ENCODE measurements around the gene PPM1H. TPM values are rescaled to one million over a fixed set of nuclear protein-coding genes. Genes with fewer than 3 reads are reported as not detected.
A peak's percentile ranks its signal among the peaks of the same experiment; 100 is the strongest.
"Not testable (repeated sequence)": the region's sequence is repeated elsewhere in the genome, so short reads cannot be mapped to it uniquely, and the experiment has no call there.

Gene PPM1H
- total RNA-seq, 8 experiments from 2014 or later: 0.56 to 13.7 (median 7.0) TPM

DNA sequence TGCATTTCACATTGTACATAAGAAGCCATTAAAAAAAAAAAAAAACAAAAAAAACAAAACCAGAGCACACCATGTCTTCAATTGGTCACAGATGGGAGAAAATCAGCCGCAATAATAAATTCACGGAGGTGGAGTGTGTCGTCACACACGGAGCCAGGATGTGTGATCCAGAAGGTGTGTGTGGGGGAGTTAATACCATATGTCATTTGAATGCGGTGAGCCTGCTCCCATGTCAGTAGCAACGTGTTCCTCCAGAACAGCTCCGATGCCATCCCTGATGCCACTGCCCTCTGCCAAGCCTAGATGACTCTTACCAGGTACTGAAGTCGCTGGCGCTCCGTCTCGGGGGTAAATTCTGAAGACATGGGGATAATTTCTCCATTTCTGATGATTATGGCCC lies 197.8 kb downstream of the PPM1H start:
- 90 to 100% (median 95%) methylated on average over 3 to 11 of the region's 11 CpGs; no CpG with 5 or more reads in 3 of the 10 experiments for WGBS, 10 experiments
- H3K4me3 ChIP-seq: no peak overlapping the region
- no peak overlapping the region for H3K27ac ChIP-seq
- no peak for ATAC-seq (replicated peaks in 6 of 8)
- in situ Hi-C loops (cut with MboI; ENCODE audit: low pct_unique_long_range_greater_than_20kb in 2 of 9, low sequenced_read_pairs in 9 of 9, unreplicated experiment in 9 of 9): no loop called here
- H3K4me1 ChIP-seq (replicated peaks in 1 of 2): peaks cover 19 to 33% of the 10 kb centered on the region in 2 donors

DNA sequence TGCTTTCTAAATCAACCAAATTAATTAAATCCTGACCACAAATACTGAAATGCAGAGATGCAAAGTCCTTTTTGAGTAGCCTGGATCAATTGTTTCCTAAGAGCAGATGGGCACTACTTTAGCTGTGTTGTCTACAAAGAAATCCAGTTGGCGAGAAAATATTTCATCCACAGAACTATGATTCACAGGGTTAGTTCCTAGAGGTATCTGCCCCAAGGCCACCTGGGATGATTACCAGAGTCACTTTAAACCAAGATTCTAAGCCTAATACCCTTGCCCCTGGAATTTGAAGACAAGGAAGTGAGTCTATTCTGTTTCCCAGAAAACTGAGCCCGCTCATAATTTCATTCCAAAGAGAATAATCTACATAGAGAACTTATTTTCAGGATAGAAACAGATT lies 198.4 kb downstream of the PPM1H start:
- ATAC-seq (replicated peaks in 6 of 8): no peak
- Histone ChIP-seq H3K4me1 (replicated peaks in 1 of 2) (peaks cover 25 to 35% of the 10 kb centered on the region in 2 donors), H3K4me3 (no peak overlapping the region), H3K27ac (no peak overlapping the region)
- in situ Hi-C loops (cut with MboI; ENCODE audit: low pct_unique_long_range_greater_than_20kb in 2 of 9, low sequenced_read_pairs in 9 of 9, unreplicated experiment in 9 of 9): no loop called here
- 85 to 100% (median 100%) methylated on average over 1 to 2 of the region's 2 CpGs; no CpG with 5 or more reads in 2 of the 10 experiments for WGBS, 10 experiments

DNA sequence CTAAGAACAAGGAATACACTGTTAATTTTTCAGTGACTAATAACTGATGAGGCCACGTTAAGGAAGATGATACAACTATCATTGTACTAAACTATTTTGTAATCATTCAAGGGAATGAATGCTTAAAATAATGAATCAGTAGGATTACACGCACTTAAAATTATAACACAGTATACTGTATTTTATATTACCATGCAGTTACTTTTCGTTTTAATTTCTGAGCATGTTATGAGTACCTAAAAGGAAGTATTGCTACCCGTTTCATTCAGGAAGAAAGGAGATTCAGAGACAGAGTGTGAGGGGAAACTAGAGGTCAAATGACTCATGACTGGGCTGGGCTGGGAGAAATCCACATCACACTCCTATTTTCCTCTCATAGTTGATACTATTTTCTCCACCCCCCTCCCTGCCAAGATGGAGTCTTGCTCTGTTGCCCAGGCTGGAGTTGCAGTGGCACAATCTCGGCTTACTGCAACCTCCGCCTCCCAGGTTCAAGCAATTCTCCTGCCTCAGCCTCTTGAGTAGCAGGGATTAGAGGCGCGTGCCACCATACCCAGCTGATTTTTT lies 202.0 kb downstream of the PPM1H start:
- Histone ChIP-seq H3K27ac (no peak overlapping the region), H3K4me1 (replicated peaks in 1 of 2) (peaks cover 16 to 41% of the 10 kb centered on the region in 2 donors), H3K4me3 (no peak overlapping the region)
- peak in 3 of 8 experiments; percentile 37 to 73 (median 72) for ATAC-seq (replicated peaks in 6 of 8)
- in situ Hi-C loops (cut with MboI; ENCODE audit: low pct_unique_long_range_greater_than_20kb in 2 of 9, low sequenced_read_pairs in 9 of 9, unreplicated experiment in 9 of 9): no loop called here
- WGBS, 10 experiments: 23 to 95% (median 87%) methylated on average over 3 to 7 of the region's 8 CpGs; no CpG with 5 or more reads in 1 of the 10 experiments

DNA sequence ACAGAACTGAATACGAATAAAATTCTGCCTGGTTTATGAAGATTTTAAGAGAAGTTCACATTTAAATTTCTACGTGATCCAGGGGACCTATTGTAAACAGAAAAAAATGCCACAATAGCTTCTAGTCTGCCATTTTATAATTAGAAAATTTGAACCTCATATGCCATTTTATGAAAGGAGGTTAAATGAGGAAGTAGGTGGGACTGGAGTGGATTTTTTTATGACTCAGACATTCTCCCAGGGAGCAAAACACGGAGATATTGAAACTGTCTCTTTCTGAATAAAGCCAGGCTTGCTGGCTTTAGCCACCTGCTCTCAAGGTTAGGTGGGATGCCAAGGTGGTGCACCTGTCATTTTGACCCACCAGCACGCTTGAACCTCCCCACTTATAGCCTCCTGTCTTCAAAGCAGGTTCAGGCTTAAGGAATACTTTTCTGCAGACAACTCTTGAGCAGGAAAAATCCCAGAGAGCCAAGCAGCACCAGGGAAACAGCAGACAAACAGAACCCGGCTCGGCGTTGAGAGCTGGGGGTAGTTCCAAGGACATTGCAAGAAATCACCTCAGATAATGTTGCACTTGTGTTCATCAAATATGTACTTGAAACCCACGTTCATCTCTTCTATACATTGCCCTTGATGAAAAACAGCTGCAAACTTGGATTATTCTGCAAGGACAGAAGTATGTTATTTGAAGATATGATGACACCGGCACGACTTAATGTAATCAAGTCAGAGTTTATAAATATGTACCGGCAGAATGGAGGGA lies 203.7 kb downstream of the PPM1H start:
- H3K4me1 ChIP-seq (replicated peaks in 1 of 2): peaks cover 16 to 41% of the 10 kb centered on the region in 2 donors
- H3K27ac ChIP-seq: peak overlapping the region in 1 of 2 donors; percentile 54
- in situ Hi-C loops (cut with MboI; ENCODE audit: low pct_unique_long_range_greater_than_20kb in 2 of 9, low sequenced_read_pairs in 9 of 9, unreplicated experiment in 9 of 9): no loop called here
- no peak overlapping the region for H3K4me3 ChIP-seq
- peak in 5 of 8 experiments; percentile 4 to 65 (median 34) for ATAC-seq (replicated peaks in 6 of 8)
- 0 to 94% (median 30%) methylated on average over 2 to 10 of the region's 11 CpGs; no CpG with 5 or more reads in 1 of the 10 experiments for WGBS, 10 experiments

DNA sequence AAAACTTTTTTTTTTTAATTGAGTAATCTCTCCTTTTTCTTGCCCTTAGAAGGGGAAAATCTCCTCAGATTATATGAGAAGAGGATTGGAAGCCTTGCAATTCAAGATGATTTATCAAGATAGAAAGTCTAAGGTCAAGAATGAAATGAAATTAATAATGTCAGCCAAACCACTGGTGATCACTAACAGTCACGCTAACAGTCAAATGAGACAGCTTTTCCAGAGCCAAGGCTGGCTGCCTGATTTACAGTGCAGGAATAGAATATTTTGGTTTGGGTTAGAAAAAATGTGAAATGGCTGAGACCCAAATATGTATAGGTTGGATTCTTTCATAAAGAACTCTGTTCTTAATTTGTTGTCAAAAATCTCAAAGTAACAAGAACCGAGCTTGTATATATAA lies 204.3 kb downstream of the PPM1H start:
- Histone ChIP-seq H3K27ac (no peak overlapping the region), H3K4me3 (no peak overlapping the region), H3K4me1 (replicated peaks in 1 of 2) (peaks cover 16 to 41% of the 10 kb centered on the region in 2 donors)
- in situ Hi-C loops (cut with MboI; ENCODE audit: low pct_unique_long_range_greater_than_20kb in 2 of 9, low sequenced_read_pairs in 9 of 9, unreplicated experiment in 9 of 9): no loop called here
- 6 to 82% (median 55%) methylated on average over 2 of the region's 2 CpGs; no CpG with 5 or more reads in 2 of the 10 experiments for WGBS, 10 experiments
- peak in 4 of 8 experiments; percentile 9 to 17 (median 14) for ATAC-seq (replicated peaks in 6 of 8)

DNA sequence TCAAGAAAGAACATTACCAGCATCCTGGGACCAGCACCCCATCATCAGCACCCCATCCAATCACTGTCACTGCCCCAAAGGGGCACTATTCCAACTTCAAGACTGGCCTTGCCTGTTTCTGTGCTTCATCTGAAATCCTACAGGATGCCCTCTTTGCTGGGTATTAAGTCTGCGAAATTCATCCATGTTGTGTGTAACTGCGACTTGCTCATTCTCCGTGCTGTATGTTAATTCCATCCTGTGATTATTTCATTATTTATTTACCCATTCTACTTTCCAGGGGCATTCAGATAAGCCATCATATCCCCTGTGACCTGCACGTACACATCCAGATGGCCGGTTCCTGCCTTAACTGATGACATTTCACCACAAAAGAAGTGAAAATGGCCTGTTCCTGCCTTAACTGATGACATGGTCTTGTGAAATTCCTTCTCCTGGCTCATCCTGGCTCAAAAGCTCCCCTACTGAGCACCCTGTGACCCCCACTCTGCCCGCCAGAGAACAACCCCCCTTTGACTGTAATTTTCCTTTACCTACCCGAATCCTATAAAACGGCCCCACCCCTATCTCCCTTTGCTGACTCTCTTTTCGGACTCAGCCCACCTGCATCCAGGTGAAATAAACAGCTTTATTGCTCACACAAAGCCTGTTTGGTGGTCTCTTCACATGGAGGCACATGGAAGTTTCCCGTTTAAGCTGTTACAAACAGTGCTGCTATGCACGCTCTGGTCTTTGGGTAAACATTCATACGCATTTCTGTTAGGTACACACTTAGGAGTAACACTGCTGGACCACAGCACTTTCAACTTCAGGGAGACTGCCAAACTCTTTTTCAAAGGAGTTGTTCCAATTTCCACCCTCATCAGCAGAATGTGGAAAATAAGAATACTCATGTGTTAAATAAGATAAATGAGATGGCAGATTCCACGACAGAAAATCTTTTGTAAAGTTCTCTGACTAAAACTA lies 205.1 kb downstream of the PPM1H start:
- in situ Hi-C loops (cut with MboI; ENCODE audit: low pct_unique_long_range_greater_than_20kb in 2 of 9, low sequenced_read_pairs in 9 of 9, unreplicated experiment in 9 of 9); H3K27ac ChIP-seq; H3K4me3 ChIP-seq: not testable (repeated sequence)
- H3K4me1 ChIP-seq (replicated peaks in 1 of 2): peaks cover 20 to 41% of the 10 kb centered on the region in 2 donors
- 20 to 92% (median 64%) methylated on average over 1 to 9 of the region's 13 CpGs; no CpG with 5 or more reads in 1 of the 10 experiments for WGBS, 10 experiments
- ATAC-seq (replicated peaks in 6 of 8): peak in 2 of 8 experiments; percentile 38

DNA sequence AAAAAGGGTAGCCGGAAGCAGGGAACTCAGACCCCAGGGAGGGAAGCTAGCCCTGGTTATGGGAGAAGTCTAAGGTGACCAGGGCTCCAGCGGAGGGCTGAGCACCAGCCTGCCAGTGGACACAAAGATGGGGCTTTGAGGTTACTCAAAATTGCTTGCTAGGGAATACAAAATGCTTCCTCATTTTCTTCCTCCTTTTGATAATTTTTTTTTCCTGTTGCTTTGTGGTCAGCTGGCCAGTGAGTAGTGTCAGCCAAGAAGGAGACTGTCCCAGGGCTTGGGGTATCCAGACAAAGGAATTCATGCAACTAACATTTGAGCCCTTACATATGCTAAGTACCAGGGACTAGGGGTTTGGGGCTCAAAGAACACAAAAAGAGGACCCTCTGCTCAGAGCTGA lies 206.2 kb downstream of the PPM1H start:
- Histone ChIP-seq H3K4me3 (no peak overlapping the region), H3K27ac (no peak overlapping the region), H3K4me1 (replicated peaks in 1 of 2) (peaks cover 25 to 44% of the 10 kb centered on the region in 2 donors)
- ATAC-seq (replicated peaks in 6 of 8): no peak
- in situ Hi-C loops (cut with MboI; ENCODE audit: low pct_unique_long_range_greater_than_20kb in 2 of 9, low sequenced_read_pairs in 9 of 9, unreplicated experiment in 9 of 9): no loop called here
- WGBS, 10 experiments: 100% methylated on average over 1 to 2 of the region's 2 CpGs; no CpG with 5 or more reads in 5 of the 10 experiments

DNA sequence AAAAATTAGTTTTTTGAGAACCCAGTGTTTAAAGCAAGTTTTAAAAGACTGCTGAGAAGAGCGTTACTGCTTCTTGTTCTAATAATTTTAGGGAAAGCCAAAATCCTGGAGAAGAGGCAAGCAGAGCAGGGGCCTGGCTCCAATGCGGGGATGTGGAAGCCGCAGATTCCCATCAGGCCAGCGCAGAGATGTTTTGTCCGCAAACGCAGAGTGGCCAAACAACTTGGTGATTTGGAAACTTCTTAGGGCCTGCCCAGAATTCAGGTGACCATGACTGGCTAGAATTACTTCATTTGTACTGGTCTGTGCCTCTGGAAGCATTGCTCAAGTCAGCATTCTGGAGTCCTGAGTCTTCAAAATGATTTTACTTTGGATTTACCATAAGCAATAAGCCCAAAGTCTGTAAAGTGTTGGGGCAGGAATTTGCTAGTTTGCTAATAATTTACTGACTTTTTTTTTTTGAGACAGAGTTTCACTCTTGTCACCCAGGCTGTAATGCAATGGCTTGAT lies 208.4 kb downstream of the PPM1H start:
- H3K27ac ChIP-seq: no peak overlapping the region
- in situ Hi-C loops (cut with MboI; ENCODE audit: low pct_unique_long_range_greater_than_20kb in 2 of 9, low sequenced_read_pairs in 9 of 9, unreplicated experiment in 9 of 9): no loop called here
- no peak overlapping the region for H3K4me3 ChIP-seq
- ATAC-seq (replicated peaks in 6 of 8): no peak
- 82 to 100% (median 94%) methylated on average over 1 to 6 of the region's 6 CpGs; no CpG with 5 or more reads in 2 of the 10 experiments for WGBS, 10 experiments
- peaks cover 15 to 27% of the 10 kb centered on the region in 2 donors for H3K4me1 ChIP-seq (replicated peaks in 1 of 2)

DNA sequence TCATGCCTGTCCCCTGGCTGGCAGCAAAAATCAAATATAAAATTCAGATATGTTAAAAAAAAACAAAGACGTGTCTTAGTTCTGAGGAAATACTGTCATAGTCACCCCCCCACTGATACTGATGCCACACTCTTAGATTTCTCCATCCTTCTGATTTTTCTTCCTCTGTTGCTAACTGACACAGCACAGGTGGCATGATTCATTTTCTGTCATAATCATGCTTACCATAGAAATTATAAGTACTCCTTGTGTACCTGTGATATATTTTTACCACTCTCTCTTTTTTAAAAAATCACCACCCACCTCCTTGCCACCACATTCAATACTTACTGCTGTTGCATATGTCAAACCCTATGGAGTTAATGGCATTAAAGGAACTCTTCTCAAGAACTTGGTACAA lies 209.2 kb downstream of the PPM1H start:
- WGBS, 10 experiments: 25 to 100% (median 93%) methylated on average over 1 of the region's 1 CpG; no CpG with 5 or more reads in 2 of the 10 experiments
- in situ Hi-C loops (cut with MboI; ENCODE audit: low pct_unique_long_range_greater_than_20kb in 2 of 9, low sequenced_read_pairs in 9 of 9, unreplicated experiment in 9 of 9): no loop called here

DNA sequence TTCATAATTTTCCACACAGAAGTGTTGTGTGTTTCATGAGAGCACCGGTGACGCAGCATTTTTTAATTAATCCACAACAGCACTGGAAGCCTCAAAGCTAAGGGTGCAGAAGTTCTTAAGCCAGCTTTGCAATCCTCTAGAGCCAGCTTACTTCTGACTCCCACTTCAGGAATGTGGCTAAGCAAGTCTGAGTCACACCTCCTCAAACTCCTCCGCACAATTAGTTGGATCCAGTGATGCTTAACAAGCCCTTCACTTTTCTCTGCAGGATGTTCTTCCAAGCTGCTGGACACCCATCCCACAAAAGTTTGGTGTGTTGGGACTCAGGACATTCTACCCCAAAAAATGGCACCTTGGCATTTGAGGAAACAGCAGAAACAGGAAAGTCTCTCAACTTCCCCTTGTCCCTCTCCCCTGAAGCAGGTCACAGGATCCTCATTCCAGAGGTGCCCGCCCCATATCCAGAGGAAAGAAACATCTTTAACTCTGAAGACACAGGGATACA lies 210.0 kb downstream of the PPM1H start:
- ATAC-seq (replicated peaks in 6 of 8): peak in 7 of 8 experiments; percentile 32 to 99 (median 57)
- in situ Hi-C loops (cut with MboI; ENCODE audit: low pct_unique_long_range_greater_than_20kb in 2 of 9, low sequenced_read_pairs in 9 of 9, unreplicated experiment in 9 of 9): no loop called here
- no peak overlapping the region for H3K27ac ChIP-seq
- H3K4me3 ChIP-seq: no peak overlapping the region
- WGBS, 10 experiments: 0 to 100% (median 72%) methylated on average over 1 to 4 of the region's 4 CpGs; no CpG with 5 or more reads in 2 of the 10 experiments
- H3K4me1 ChIP-seq (replicated peaks in 1 of 2): peaks cover 16 to 21% of the 10 kb centered on the region in 2 donors

More for the DNA sequence above, 209.2 kb downstream of the PPM1H start:
- no peak for ATAC-seq (replicated peaks in 6 of 8)
- peaks cover 16 to 20% of the 10 kb centered on the region in 2 donors for H3K4me1 ChIP-seq (replicated peaks in 1 of 2)
- no peak overlapping the region for H3K4me3 ChIP-seq
- no peak overlapping the region for H3K27ac ChIP-seq

DNA sequence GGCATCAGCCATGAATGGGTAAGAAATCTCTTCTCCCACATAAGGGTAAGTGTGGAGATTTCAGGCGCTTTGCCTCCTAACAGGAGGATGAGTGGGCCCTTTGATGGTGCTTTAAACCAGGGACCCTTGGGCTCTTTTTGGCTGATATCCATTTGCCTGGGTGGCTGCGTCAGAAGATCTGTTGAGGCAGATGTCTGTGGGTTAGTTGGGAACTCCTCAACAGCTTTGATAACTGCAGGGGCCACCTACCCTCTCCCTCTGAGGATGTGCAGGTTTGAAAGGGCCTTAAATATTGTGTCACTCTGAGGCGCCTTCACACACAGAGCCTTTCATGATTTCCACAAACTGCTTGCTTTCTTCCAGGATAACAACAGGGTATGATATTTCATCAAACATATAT lies 210.7 kb downstream of the PPM1H start:
- in situ Hi-C loops (cut with MboI; ENCODE audit: low pct_unique_long_range_greater_than_20kb in 2 of 9, low sequenced_read_pairs in 9 of 9, unreplicated experiment in 9 of 9): no loop called here
- 72 to 100% (median 100%) methylated on average over 1 to 3 of the region's 3 CpGs; no CpG with 5 or more reads in 3 of the 10 experiments for WGBS, 10 experiments
- Histone ChIP-seq H3K4me1 (replicated peaks in 1 of 2) (peaks cover 9 to 21% of the 10 kb centered on the region in 2 donors), H3K27ac (no peak overlapping the region), H3K4me3 (no peak overlapping the region)
- no peak for ATAC-seq (replicated peaks in 6 of 8)

DNA sequence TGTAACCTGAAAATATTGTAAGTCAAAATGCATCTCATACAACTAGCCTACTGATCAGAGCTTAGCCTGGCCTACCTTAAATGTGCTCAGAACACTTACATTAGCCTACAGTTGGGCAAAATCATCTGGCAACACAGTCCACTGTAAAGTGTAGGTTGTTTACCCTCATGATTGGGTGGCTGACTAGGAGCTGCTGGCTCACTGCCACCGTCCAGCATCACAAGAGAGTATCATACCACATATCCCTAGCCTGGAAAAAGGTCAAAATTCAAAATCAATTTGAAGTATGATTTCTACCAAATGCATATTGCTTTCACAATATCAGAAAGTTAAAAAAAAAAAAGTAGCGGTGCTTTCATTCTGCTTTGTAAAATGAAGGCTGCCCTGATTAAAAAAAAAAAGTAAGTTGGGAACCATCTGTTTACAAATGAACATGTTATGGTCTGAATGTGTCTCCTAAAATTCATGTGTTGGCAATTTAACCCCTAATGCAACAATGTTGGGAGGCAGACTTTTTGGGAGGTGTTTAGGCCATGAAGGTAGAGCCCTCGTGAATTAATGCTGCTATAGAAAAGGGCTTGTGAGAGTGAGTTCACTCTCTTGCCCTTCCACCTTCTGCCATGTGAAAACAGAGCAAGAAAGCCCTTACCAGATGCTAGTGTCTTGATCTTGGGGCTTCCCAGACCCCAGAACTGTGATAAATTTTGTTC lies 211.8 kb downstream of the PPM1H start:
- no peak for ATAC-seq (replicated peaks in 6 of 8)
- Histone ChIP-seq H3K27ac (no peak overlapping the region), H3K4me1 (replicated peaks in 1 of 2) (peaks cover 7 to 15% of the 10 kb centered on the region in 2 donors), H3K4me3 (no peak overlapping the region)
- in situ Hi-C loops (cut with MboI; ENCODE audit: low pct_unique_long_range_greater_than_20kb in 2 of 9, low sequenced_read_pairs in 9 of 9, unreplicated experiment in 9 of 9): no loop called here
- 36 to 100% (median 89%) methylated on average over 1 to 3 of the region's 3 CpGs for WGBS, 10 experiments

Measured in motor neuron (in vitro differentiated cells).